Nephron (organoid): ENCODE data around the gene OGFR.

ENCODE experiments used
- H3K27ac Mint-ChIP-seq, 3 experiments: 2 replicates each; pipeline ENCODE4 v1.8.0; 2020; ENCODE audit warnings: mixed read lengths in 3 of 3, mild to moderate bottlenecking in 2 of 3, moderate library complexity in 1 of 3
- H3K27me3 Mint-ChIP-seq: 2 replicates; pipeline ENCODE4 v1.8.0; 2021; ENCODE audit warnings: low read depth, mild to moderate bottlenecking, moderate library complexity, mixed read lengths
- H3K36me3 Mint-ChIP-seq: 2 replicates; pipeline ENCODE4 v1.8.0; 2020; ENCODE audit warnings: low read depth, mixed read lengths
- H3K4me1 Mint-ChIP-seq: 2 replicates; pipeline ENCODE4 v1.8.0; 2020; ENCODE audit warnings: mixed read lengths
- H3K4me3 Mint-ChIP-seq, 3 experiments: 2 replicates each; pipeline ENCODE4 v1.8.0; 2020; ENCODE audit warnings: mild to moderate bottlenecking in 3 of 3, mixed read lengths in 3 of 3, moderate library complexity in 2 of 3
- H3K9me3 Mint-ChIP-seq: 2 replicates; pipeline ENCODE4 v1.8.0; 2020; ENCODE audit warnings: mixed read lengths
- TF ChIP-seq, protein P1 (sequence below), 3 experiments: fragments of 200-600 bp; sonication (generic); IDR thresholded peaks; one replicate each; pipeline ENCODE4 v1.5.0; 2021; ENCODE audit warnings: antibody characterized with exemption in 3 of 3; ENCODE audit not compliant: unreplicated experiment in 3 of 3

OGFR gene

DNA sequence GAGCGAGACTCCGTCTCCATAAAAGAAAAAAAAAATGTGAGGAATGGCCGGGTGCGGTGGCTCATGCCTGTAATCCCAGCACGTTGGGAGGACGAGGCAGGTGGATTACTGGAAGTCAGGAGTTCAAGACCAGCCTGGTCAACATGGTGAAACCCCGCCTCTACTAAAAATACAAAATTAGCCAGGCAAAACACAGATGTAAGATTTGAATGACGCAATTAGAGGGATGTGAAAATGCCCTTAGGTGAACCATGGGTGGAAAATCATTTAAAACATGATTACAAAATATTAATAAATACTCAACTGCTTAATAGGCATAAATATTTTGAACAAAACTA, 33.1 kb downstream of the OGFR start:
- Mint-ChIP-seq H3K4me1 (peaks cover 15% of the 10 kb centered on the region), H3K9me3 (no peaks in the 10 kb centered on the region), H3K27me3 (peaks cover 5% of the 10 kb centered on the region), H3K36me3 (no peaks in the 10 kb centered on the region), H3K27ac (no peak overlapping the region), H3K4me3 (no peak overlapping the region)
- TF ChIP-seq, protein P1, sequence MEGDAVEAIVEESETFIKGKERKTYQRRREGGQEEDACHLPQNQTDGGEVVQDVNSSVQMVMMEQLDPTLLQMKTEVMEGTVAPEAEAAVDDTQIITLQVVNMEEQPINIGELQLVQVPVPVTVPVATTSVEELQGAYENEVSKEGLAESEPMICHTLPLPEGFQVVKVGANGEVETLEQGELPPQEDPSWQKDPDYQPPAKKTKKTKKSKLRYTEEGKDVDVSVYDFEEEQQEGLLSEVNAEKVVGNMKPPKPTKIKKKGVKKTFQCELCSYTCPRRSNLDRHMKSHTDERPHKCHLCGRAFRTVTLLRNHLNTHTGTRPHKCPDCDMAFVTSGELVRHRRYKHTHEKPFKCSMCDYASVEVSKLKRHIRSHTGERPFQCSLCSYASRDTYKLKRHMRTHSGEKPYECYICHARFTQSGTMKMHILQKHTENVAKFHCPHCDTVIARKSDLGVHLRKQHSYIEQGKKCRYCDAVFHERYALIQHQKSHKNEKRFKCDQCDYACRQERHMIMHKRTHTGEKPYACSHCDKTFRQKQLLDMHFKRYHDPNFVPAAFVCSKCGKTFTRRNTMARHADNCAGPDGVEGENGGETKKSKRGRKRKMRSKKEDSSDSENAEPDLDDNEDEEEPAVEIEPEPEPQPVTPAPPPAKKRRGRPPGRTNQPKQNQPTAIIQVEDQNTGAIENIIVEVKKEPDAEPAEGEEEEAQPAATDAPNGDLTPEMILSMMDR (IDR thresholded peaks at IDR 0.05; ENCODE audit: unreplicated experiment in 3 of 3) = no peak

DNA sequence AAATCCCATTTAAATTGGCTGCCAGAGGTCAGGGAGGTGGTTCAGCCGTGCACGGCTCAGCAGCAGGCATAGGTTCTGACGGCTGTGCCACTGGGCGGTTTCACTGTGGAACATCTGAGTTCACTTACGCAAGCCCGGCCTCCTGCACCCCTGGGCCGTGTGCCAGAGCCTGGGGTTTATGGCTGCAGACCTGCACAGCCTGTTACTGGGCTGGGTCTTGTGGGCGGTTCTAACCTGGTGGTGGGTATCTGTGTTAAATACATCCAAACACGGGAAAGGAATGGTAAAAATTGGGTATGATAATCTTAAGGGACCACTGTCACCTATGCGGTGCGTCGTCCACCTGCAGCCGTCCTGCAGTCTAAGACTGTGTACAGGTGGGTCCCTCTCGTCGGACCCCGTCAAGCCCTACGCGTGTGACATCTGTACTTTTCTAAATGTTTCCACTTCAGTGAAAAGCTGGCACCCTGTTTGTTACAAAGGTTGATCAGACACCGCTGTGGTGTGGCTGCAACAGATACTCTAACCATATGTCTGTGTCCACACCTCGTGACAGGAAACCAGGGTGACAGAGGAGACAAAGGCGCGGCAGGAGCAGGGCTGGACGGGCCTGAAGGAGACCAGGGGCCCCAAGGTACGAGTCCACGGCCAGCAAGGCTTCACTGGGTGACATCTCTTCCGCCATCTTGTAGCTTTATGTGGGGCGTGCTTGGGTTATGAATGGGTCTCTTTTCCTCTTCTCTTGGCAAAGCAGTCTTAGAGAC, 33.7 kb downstream of the OGFR start:
- Mint-ChIP-seq H3K27ac (no peak overlapping the region), H3K4me3 (no peak overlapping the region), H3K27me3 (peaks cover 5% of the 10 kb centered on the region), H3K4me1 (peaks cover 11% of the 10 kb centered on the region), H3K36me3 (no peaks in the 10 kb centered on the region), H3K9me3 (no peaks in the 10 kb centered on the region)
- TF ChIP-seq, protein P1 (IDR thresholded peaks at IDR 0.05; ENCODE audit: unreplicated experiment in 3 of 3) = no peak

DNA sequence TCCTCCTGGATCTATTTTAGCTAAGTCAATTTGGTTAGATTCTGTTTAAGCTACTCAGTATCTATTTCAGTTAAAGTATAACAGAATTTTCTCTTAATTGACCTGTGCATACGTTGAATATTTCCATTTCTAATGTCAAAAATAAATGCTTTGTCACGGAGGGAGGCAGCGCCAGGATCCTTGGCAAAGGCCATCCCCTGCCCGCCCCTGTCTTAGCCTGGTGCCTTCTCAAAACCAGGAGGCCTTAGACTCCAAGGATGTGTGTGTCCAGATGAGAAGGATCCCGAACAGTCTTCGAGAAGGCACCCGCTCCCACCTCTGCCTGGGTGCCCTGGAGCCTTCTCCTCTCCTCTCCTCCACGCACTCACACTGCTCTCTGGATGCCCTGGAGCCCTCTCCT, 34.6 kb downstream of the OGFR start:
- Mint-ChIP-seq H3K27ac (no peak overlapping the region), H3K4me1 (peaks cover 11% of the 10 kb centered on the region)
- TF ChIP-seq, protein P1 (IDR thresholded peaks at IDR 0.05; ENCODE audit: unreplicated experiment in 3 of 3) = no peak

DNA sequence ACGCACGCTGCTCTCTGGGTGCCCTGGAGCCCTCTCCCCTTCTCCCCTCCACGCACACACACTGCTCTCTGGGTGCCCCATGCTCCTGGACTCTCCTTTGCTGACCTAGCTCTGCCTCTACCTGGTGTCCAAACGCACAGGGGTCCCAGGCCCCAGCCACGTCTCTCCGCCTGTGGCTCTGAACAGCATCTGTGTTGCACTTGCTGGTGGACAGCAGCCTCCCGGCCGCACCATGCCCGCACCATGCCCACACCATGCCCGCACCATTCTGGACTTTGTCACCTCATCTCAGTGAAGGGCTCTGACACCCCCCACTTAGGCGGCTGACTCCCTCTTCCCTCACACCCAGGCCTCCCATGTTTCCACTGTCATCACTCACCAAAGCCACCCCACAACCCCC, 35.2 kb downstream of the OGFR start:
- TF ChIP-seq, protein P1 (IDR thresholded peaks at IDR 0.05; ENCODE audit: unreplicated experiment in 3 of 3) = no peak
- Mint-ChIP-seq H3K9me3 (no peaks in the 10 kb centered on the region), H3K4me1 (peaks cover 11% of the 10 kb centered on the region), H3K27ac (no peak overlapping the region), H3K36me3 (peaks cover 3% of the 10 kb centered on the region), H3K27me3 (peaks cover 5% of the 10 kb centered on the region), H3K4me3 (no peak overlapping the region)

More for the DNA sequence above, 34.6 kb downstream of the OGFR start:
- H3K9me3 Mint-ChIP-seq = no peaks in the 10 kb centered on the region
- peaks cover 3% of the 10 kb centered on the region for H3K36me3 Mint-ChIP-seq
- H3K27me3 Mint-ChIP-seq = peaks cover 5% of the 10 kb centered on the region
- no peak overlapping the region for H3K4me3 Mint-ChIP-seq

DNA sequence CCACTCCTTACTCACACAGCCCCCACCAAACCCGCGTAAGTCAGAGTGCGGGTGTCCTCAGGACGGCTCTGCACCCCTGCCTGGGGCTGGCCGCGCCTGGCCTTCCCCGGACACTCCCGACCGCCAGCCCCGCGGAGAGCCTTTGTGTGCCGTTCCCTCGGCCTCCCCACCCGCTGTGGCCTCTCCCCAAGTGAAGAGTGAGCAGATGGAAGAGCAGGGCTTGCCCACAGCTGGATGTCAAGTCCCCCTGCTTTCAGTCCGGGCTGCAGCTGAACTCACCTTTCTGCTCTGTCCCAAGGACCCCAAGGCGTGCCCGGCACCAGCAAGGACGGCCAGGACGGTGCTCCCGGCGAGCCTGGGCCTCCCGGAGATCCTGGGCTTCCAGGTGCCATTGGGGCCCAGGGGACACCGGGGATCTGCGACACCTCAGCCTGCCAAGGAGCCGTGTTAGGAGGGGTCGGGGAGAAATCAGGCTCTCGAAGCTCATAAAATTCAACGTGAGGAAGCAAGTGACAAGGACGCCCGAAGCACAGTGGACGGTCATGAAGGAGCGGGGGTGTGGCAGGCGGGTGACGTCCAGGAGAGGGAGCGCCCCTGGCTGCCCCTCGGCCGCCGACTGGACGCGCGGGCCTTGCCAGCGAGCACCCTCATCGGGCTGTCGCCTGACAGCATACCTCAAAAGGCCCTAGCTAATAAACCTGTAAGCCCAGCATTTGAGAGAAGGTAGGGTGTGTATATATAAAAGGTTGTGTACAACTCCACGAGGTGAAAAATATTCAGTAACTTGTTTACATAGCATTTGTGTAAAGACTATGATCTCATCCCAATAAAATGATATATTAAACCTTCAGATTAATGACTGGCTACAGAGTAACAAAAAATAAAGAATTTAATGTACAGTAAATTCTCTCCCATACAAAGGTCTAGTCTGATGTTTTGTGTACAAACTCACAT, 35.9 kb downstream of the OGFR start:
- peaks cover 9% of the 10 kb centered on the region for H3K4me1 Mint-ChIP-seq
- H3K36me3 Mint-ChIP-seq = peaks cover 6% of the 10 kb centered on the region
- H3K9me3 Mint-ChIP-seq = no peaks in the 10 kb centered on the region
- no peak overlapping the region for H3K27ac Mint-ChIP-seq
- no peak overlapping the region for H3K4me3 Mint-ChIP-seq
- H3K27me3 Mint-ChIP-seq = no peaks in the 10 kb centered on the region
- TF ChIP-seq, protein P1 (IDR thresholded peaks at IDR 0.05; ENCODE audit: unreplicated experiment in 3 of 3) = no peak
